ENCODE measurements around the gene CDYL2. TPM values are rescaled to one million over a fixed set of nuclear protein-coding genes. Genes with fewer than 3 reads are reported as not detected.
"Not testable (repeated sequence)": the region's sequence is repeated elsewhere in the genome, so short reads cannot be mapped to it uniquely, and the experiment has no call there.

The CDYL2 gene
- total RNA-seq, 4 donors from 2014 or later, result 2.2 to 5.7 (median 3.2) TPM

- Histone ChIP-seq H3K27ac (no peak overlapping the region), H3K27me3 (no peaks in the 10 kb centered on the region), H3K4me3 (no peak overlapping the region), H3K36me3 (no peaks in the 10 kb centered on the region), H3K4me1 (no peaks in the 10 kb centered on the region), H3K9me3 (peaks cover 0 to 6% (median 0%) of the 10 kb centered on the region in 4 donors)
- 93 to 94% methylated on average over 12 to 14 of the region's 14 CpGs for WGBS, 2 donors
- no peak for DNase-seq (ENCODE audit: low spot score in 2 of 2)
- TF ChIP-seq, protein P1, sequence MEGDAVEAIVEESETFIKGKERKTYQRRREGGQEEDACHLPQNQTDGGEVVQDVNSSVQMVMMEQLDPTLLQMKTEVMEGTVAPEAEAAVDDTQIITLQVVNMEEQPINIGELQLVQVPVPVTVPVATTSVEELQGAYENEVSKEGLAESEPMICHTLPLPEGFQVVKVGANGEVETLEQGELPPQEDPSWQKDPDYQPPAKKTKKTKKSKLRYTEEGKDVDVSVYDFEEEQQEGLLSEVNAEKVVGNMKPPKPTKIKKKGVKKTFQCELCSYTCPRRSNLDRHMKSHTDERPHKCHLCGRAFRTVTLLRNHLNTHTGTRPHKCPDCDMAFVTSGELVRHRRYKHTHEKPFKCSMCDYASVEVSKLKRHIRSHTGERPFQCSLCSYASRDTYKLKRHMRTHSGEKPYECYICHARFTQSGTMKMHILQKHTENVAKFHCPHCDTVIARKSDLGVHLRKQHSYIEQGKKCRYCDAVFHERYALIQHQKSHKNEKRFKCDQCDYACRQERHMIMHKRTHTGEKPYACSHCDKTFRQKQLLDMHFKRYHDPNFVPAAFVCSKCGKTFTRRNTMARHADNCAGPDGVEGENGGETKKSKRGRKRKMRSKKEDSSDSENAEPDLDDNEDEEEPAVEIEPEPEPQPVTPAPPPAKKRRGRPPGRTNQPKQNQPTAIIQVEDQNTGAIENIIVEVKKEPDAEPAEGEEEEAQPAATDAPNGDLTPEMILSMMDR (IDR thresholded peaks at IDR 0.05), result no peak
- TF ChIP-seq POLR2A (IDR thresholded peaks at IDR 0.05), result no peak
- no peak for TF ChIP-seq EP300 (IDR thresholded peaks at IDR 0.05)
Observed at GRCh38 chr16:80654094-80654862, 150.1 kb downstream of the CDYL2 start.

DNA sequence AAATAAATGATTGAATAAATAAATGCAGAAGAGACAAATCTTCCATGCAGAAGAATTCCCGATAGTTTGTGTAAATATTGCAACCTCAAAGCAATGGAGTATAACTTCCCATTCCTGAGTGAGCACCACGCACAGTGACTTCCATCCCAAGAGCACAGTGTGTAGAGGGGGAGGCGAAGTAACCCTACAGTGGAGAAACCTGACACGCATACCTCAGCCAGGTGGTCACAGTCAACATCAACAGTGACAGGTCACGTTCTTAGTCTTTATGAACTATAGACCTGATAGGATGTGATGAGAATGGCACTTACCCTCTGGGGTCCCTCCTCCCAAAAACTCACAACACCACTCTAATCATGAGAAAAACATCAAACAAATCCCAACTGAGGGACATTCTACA lies 152.0 kb downstream of the CDYL2 start:
- no peak overlapping the region for H3K4me3 ChIP-seq
- H3K4me1 ChIP-seq, result no peaks in the 10 kb centered on the region
- WGBS, 2 donors, result 89 to 91% methylated on average over 5 of the region's 5 CpGs
- H3K36me3 ChIP-seq, result no peaks in the 10 kb centered on the region
- no peaks in the 10 kb centered on the region for H3K27me3 ChIP-seq
- peaks cover 0 to 13% (median 2%) of the 10 kb centered on the region in 4 donors for H3K9me3 ChIP-seq
- TF ChIP-seq POLR2A (IDR thresholded peaks at IDR 0.05) (no peak), EP300 (IDR thresholded peaks at IDR 0.05) (no peak)
- TF ChIP-seq, protein P1 (IDR thresholded peaks at IDR 0.05), result no peak
- H3K27ac ChIP-seq, result no peak overlapping the region
- DNase-seq (ENCODE audit: low spot score in 2 of 2), result no peak

DNA sequence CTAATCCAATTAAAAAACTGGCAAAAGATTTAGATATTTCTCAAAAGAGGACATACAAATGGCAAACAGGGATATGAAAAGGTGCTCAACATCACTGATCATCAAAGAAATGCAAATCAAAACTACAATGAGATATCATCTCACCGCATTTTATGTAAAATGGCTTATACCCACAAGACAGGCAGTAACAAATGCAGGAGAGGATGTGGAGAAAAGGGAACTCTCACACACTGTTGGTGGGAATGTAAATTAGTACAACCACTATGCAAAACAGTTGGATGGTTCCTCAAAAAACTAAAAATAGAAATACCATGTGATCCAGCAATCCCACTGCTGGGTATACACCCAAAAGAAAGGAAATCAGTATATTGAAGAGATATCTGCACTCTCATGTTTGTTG lies 154.1 kb downstream of the CDYL2 start:
- WGBS, 2 donors, result 86 to 88% methylated on average over 1 of the region's 1 CpG

DNA sequence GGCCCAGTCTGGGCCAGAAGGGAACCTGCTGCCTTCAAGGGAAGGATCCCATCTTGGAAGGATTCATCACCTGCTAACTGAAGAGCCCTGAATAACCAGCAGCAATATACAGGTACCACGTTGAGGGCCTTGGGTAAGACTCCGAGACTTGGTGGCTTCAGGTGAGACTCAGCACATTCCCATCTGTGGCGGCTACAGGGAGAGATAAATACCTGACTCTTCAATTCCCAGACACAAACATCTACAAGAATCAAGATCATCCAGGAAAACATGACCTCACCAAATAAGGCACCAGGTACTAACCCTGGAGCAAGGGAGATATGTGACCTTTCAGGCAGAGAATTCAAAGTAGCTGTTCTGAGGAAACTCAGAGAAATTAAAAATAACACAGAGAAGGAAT lies 164.1 kb downstream of the CDYL2 start:
- Histone ChIP-seq H3K9me3 (peaks cover 0 to 35% (median 0%) of the 10 kb centered on the region in 4 donors), H3K36me3 (no peaks in the 10 kb centered on the region), H3K27me3 (no peaks in the 10 kb centered on the region), H3K4me3 (no peak overlapping the region), H3K4me1 (no peaks in the 10 kb centered on the region), H3K27ac (no peak overlapping the region)
- WGBS, 2 donors, result 90 to 96% methylated on average over 3 of the region's 3 CpGs
- no peak for DNase-seq (ENCODE audit: low spot score in 2 of 2)
- TF ChIP-seq POLR2A (IDR thresholded peaks at IDR 0.05) (no peak), EP300 (IDR thresholded peaks at IDR 0.05) (no peak)
- TF ChIP-seq, protein P1 (IDR thresholded peaks at IDR 0.05), result no peak

More for the DNA sequence above, 154.1 kb downstream of the CDYL2 start:
- H3K4me1 ChIP-seq; H3K27me3 ChIP-seq; H3K27ac ChIP-seq; H3K36me3 ChIP-seq; H3K4me3 ChIP-seq; DNase-seq (ENCODE audit: low spot score in 2 of 2): not testable (repeated sequence)
- H3K9me3 ChIP-seq, result peaks cover 0 to 23% (median 2%) of the 10 kb centered on the region in 4 donors

DNA sequence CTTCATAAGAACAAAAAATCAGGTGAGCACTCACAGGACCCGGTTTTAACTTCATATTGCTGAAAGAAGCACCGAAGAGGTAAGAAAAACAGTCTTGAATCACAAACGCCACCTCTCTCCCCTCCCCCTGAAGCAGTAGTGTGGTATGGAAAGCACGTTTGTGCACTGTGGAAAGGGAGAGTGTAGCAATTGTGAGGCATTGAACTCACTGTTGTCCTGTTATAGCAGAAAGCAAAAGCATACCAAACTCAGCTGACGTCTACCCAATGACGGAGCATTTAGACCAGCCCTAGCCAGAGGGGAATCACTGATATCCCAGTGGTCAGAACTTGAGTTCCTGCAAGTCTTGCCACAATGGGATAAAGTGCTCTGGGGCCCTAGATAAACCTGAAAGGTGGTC lies 164.8 kb downstream of the CDYL2 start:
- no peak overlapping the region for H3K27ac ChIP-seq
- DNase-seq (ENCODE audit: low spot score in 2 of 2), result no peak
- no peaks in the 10 kb centered on the region for H3K4me1 ChIP-seq
- TF ChIP-seq, protein P1 (IDR thresholded peaks at IDR 0.05), result no peak
- no peak for TF ChIP-seq POLR2A (IDR thresholded peaks at IDR 0.05)
- no peak for TF ChIP-seq EP300 (IDR thresholded peaks at IDR 0.05)
- H3K4me3 ChIP-seq, result no peak overlapping the region
- H3K36me3 ChIP-seq, result no peaks in the 10 kb centered on the region
- H3K9me3 ChIP-seq, result peaks cover 0 to 38% (median 0%) of the 10 kb centered on the region in 4 donors
- H3K27me3 ChIP-seq, result no peaks in the 10 kb centered on the region
- WGBS, 2 donors, result 82 to 83% methylated on average over 6 of the region's 6 CpGs
